GM12891 (cell line): ENCODE results near the gene PPP2R5E.

Experiments
- PAX5 ChIP-seq: IDR thresholded peaks from 2 replicates; pipeline ENCODE4 v1.6.1; 2011; ENCODE audit warnings: low read length, moderate library complexity, mild to moderate bottlenecking; ENCODE audit not compliant: insufficient read depth, severe bottlenecking
- POLR2A ChIP-seq: IDR thresholded peaks from 2 replicates; pipeline ENCODE4 v1.6.1; 2011; ENCODE audit warnings: low read depth, low read length, control low read depth
- POLR2AphosphoS5 ChIP-seq: IDR thresholded peaks from 2 replicates; pipeline ENCODE4 v1.6.1; 2011; ENCODE audit warnings: low read depth, low read length, control low read depth
- POU2F2 ChIP-seq: IDR thresholded peaks from 2 replicates; pipeline ENCODE4 v1.6.1; 2011; ENCODE audit warnings: low read depth, mild to moderate bottlenecking, control low read depth, low read length, moderate library complexity
- SPI1 ChIP-seq: IDR thresholded peaks from 2 replicates; pipeline ENCODE4 v1.6.1; 2011; ENCODE audit warnings: low read depth, low read length, control low read depth
- TAF1 ChIP-seq: IDR thresholded peaks from 2 replicates; pipeline ENCODE4 v1.6.1; 2011; ENCODE audit warnings: low read depth, low read length, control low read depth

DNA sequence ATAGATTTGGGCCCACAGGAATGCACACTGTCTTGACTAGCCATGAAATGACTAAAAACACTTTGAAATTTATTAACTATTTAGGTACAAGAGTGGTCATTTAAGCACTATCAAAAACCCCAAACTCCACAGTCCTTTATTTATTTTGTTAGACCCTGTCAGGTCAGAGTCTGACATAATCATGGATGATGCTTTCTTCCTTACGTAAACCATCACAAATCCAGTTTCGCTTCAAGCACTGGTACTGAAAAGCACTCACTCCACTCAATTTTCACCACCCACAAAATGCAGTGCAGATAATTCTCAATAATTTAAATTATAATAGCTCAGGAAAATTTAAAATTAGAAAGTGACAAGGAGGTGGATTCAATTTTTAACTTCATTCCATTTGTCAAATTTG is 25.8 kb downstream of the PPP2R5E start:
- TF ChIP-seq TAF1 (no peak), POLR2A (no peak), POLR2AphosphoS5 (no peak), SPI1 (no peak), PAX5 (no peak), POU2F2 (no peak)
